Endothelial cell of umbilical vein (primary cell): ENCODE data around the gene FSTL4. TPM values are rescaled to one million over a fixed set of nuclear protein-coding genes. Genes with fewer than 3 reads are reported as not detected.

Experiments used
- BruUV-seq: library from RNA; stranded (reverse); fragments of 400-500 nt; replicated peaks from 2 replicates; lab custom pipeline; 2021; lab: Mats Ljungman, UMichigan
- CTCF ChIA-PET: fragments of 300-600, 350-600 bp; sonication (Branson Sonifier 250); formaldehyde crosslinking; loops from one replicate; lab custom pipeline; 2021; ENCODE audit warnings: antibody characterized with exemption, inconsistent platforms; lab: Charles Lee
- POLR2A ChIA-PET: fragments of 300-600, 350-600 bp; sonication (Branson Sonifier 250); formaldehyde crosslinking; loops from one replicate; lab custom pipeline; 2021; ENCODE audit warnings: antibody characterized with exemption, inconsistent platforms; lab: Charles Lee
- DNase-seq: peaks from one replicate; pipeline ENCODE4 v3.0.0-alpha.2; 2011; ENCODE audit warnings: low read depth, low spot score
- FAIRE-seq: peaks from 2 replicates; lab custom pipeline; 2011; peaks lifted over from hg19 to GRCh38; lab: Jason Lieb, UNC
- H2AFZ ChIP-seq: 2 replicates; pipeline ENCODE4 v1.6.0; 2012; ENCODE audit warnings: low read depth, low read length, control low read depth, inconsistent platforms
- H3K27ac ChIP-seq: 2 replicates; pipeline ENCODE4 v1.5.1; 2011; ENCODE audit warnings: low read depth, mild to moderate bottlenecking, control low read depth, low read length, moderate library complexity; ENCODE audit not compliant: insufficient read depth
- H3K27me3 ChIP-seq, 2 experiments: 2 replicates each; pipeline versions ENCODE4 v1.6.0 to v1.6.1; 2011; ENCODE audit warnings: low read length in 2 of 2, mixed read lengths in 1 of 2; ENCODE audit not compliant: control insufficient read depth in 2 of 2, insufficient read depth in 2 of 2
- H3K36me3 ChIP-seq, 2 experiments: 2 replicates in 1 of 2; 3 replicates in 1 of 2; pipeline ENCODE4 v1.5.1; 2011; ENCODE audit warnings: low read length in 2 of 2, mild to moderate bottlenecking in 1 of 2, moderate library complexity in 1 of 2; ENCODE audit not compliant: control insufficient read depth in 2 of 2, insufficient read depth in 2 of 2; ENCODE audit errors: extremely low read depth in 1 of 2
- H3K4me1 ChIP-seq: 3 replicates; pipeline ENCODE4 v1.5.1; 2011; ENCODE audit warnings: mild to moderate bottlenecking, low read length; ENCODE audit not compliant: control insufficient read depth, insufficient read depth; ENCODE audit errors: extremely low read depth
- H3K4me2 ChIP-seq: 2 replicates; pipeline ENCODE4 v1.6.1; 2011; ENCODE audit warnings: low read length, control low read depth, mixed read lengths; ENCODE audit not compliant: insufficient read depth
- H3K4me3 ChIP-seq, 3 experiments: fragments of 200-600 bp in 1 of 3; sonication (generic), shearing (Covaris generic) in 1 of 3; replicated peaks in 1 of 3; 2 replicates each; pipeline ENCODE4 v1.5.1; 2011 to 2016; ENCODE audit warnings: control low read depth in 3 of 3, low read length in 3 of 3, mild to moderate bottlenecking in 2 of 3, inconsistent platforms in 1 of 3, low read depth in 1 of 3, moderate library complexity in 1 of 3; ENCODE audit not compliant: insufficient read depth in 1 of 3
- H3K79me2 ChIP-seq: 2 replicates; pipeline ENCODE4 v1.6.0; 2012; ENCODE audit warnings: low read length, inconsistent platforms; ENCODE audit not compliant: control insufficient read depth, insufficient read depth
- H3K9ac ChIP-seq: replicated peaks from 2 replicates; pipeline ENCODE3; 2011; ENCODE audit warnings: low read length, control low read depth; ENCODE audit not compliant: insufficient read depth; ENCODE audit errors: extremely low read depth
- H3K9me1 ChIP-seq: replicated peaks from 3 replicates; pipeline ENCODE4 v1.6.0; 2011; ENCODE audit warnings: mild to moderate bottlenecking, low read length; ENCODE audit not compliant: control insufficient read depth, insufficient read depth; ENCODE audit errors: extremely low read depth
- H3K9me3 ChIP-seq: replicated peaks from 2 replicates; pipeline ENCODE4 v1.5.1; 2012; ENCODE audit warnings: low read length, inconsistent platforms; ENCODE audit not compliant: control insufficient read depth, insufficient read depth
- H4K20me1 ChIP-seq: replicated peaks from 2 replicates; pipeline ENCODE3; 2011; ENCODE audit warnings: mild to moderate bottlenecking, low read length; ENCODE audit not compliant: control insufficient read depth, insufficient read depth; ENCODE audit errors: extremely low read depth
- EZH2 ChIP-seq: IDR thresholded peaks from 2 replicates; pipeline ENCODE4 v1.6.1; 2012; ENCODE audit warnings: borderline replicate concordance, low read depth, mild to moderate bottlenecking, moderate library complexity, low read length, inconsistent platforms; ENCODE audit not compliant: severe bottlenecking
- FOS ChIP-seq: IDR thresholded peaks from 2 replicates; pipeline ENCODE4 v1.6.1; 2011; ENCODE audit warnings: mild to moderate bottlenecking, low read length, moderate library complexity, borderline replicate concordance; ENCODE audit not compliant: insufficient read depth
- GATA2 ChIP-seq: IDR thresholded peaks from 2 replicates; pipeline ENCODE4 v1.7.0; 2011; ENCODE audit warnings: low read depth, mild to moderate bottlenecking, moderate library complexity, mixed read lengths, low read length; ENCODE audit not compliant: insufficient read length, insufficient read depth
- JUN ChIP-seq: IDR thresholded peaks from 2 replicates; pipeline ENCODE4 v1.6.1; 2011; ENCODE audit warnings: borderline replicate concordance, low read depth; ENCODE audit not compliant: insufficient read length, insufficient read depth
- MYC ChIP-seq: IDR thresholded peaks from one replicate; pipeline ENCODE4 v1.6.1; 2011; ENCODE audit warnings: mild to moderate bottlenecking, low read depth, low read length
- POLR2A ChIP-seq: IDR thresholded peaks from 2 replicates; pipeline ENCODE4 v1.6.1; 2012; ENCODE audit warnings: low read depth, mild to moderate bottlenecking, control low read depth, low read length
- POLR2AphosphoS5 ChIP-seq: IDR thresholded peaks from 2 replicates; pipeline ENCODE4 v1.6.1; 2012; ENCODE audit warnings: low read depth, mild to moderate bottlenecking, control low read depth, low read length, moderate library complexity; ENCODE audit not compliant: insufficient read depth
- dilution Hi-C: fragments of 300-500 bp; cut with MboI; formaldehyde crosslinking; loops from one replicate; pipeline ENCODE4 v1.15.0; 2019; ENCODE audit warnings: low sequenced_read_pairs; ENCODE audit not compliant: extremely low pct_ligation_motif_present
- intact Hi-C: fragments of 100-400 bp; cut with micrococcal nuclease; formaldehyde crosslinking; loops from one replicate; pipeline ENCODE4 v1.10.0; 2022
- polyA plus RNA-seq, 4 experiments: library from polyadenylated mRNA; depleted of rRNA in 3 of 4; stranded (reverse) in 3 of 4; unstranded in 1 of 4; fragments of >200 nt; gene quantifications; 2 replicates each; pipeline versions ENCODE4 v1.2.1 to v1.2.3, GENCODE V29; 2011 to 2012; ENCODE audit warnings: missing spikeins in 1 of 4
- total RNA-seq: library from RNA; stranded (reverse); gene quantifications from 2 replicates; pipeline ENCODE4 v1.2.3, GENCODE V29; 2021
- TF ChIP-seq, protein P1 (sequence below), 2 donors: IDR thresholded peaks; 1 replicate in 1 of 2; 2 replicates in 1 of 2; pipeline ENCODE4 v1.5.1; 2011; ENCODE audit warnings: low read length in 2 of 2, mild to moderate bottlenecking in 2 of 2, moderate library complexity in 2 of 2, control low read depth in 1 of 2, inconsistent platforms in 1 of 2, low read depth in 1 of 2; ENCODE audit not compliant: insufficient read depth in 1 of 2; ENCODE audit errors: extremely low read depth in 1 of 2
- TF ChIP-seq, protein P2 (sequence below): IDR thresholded peaks from 2 replicates; pipeline ENCODE4 v1.6.1; 2011; ENCODE audit not compliant: insufficient read depth, insufficient read length

Gene FSTL4
- total and polyA plus RNA-seq, 2 donors (not counting 3 experiments of a cell fraction or from before 2014, with no cell fraction given) = 0.18 TPM; not detected in 1

DNA sequence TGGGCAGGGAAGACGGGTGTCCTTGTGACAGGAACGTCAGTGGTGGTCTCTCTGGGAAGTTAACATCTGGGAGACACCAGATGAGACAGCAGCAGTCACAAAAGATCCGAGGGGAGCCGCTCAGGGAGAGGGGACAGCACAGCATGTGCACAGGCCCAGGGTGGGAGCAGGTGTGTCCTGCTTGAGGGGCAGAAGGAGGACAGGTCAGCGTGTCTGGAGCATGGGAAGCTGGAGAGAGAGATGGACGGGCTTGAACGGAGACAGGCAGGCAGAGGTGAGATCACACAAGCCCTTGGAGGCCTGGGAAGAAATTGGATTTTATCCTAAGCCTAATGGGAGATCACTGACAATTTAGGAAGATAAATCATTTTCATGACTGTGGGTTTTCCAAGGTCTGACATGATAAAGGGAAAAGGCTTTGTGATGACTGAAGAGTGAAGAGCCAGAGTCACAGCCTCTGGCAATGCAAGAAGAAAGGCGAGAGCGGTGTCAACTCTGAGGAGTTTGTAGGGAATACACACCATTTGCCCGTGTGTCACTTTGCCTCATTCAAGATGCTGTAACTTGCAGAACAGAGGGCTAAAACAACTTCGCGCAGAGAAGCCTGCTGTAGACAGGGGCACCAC lies 88.3 kb downstream of the FSTL4 start:
- POLR2A ChIA-PET = no interaction called here
- FAIRE-seq = no peak
- dilution Hi-C loops = no loop called here

More for the DNA sequence above, 88.3 kb downstream of the FSTL4 start:
- no peak overlapping the region for H2AFZ ChIP-seq
- no peaks in the 10 kb centered on the region for H4K20me1 ChIP-seq
- H3K27ac ChIP-seq = no peak overlapping the region
- intact Hi-C loops = no loop called here
- H3K9me3 ChIP-seq = no peaks in the 10 kb centered on the region
- H3K4me2 ChIP-seq = no peak overlapping the region
- peaks cover 0 to 3% of the 10 kb centered on the region in 2 experiments for H3K27me3 ChIP-seq
- H3K36me3 ChIP-seq = no peaks in the 10 kb centered on the region
- no peak overlapping the region for H3K4me3 ChIP-seq
- H3K9ac ChIP-seq = no peak overlapping the region
- CTCF ChIA-PET = interaction anchor here (2.0 kb wide), 1 partner anchor 101 kb away, joined by 8 read pairs; no protein-coding TSS in a partner anchor
- no peaks in the 10 kb centered on the region for H3K4me1 ChIP-seq
- no TSS peak for BruUV-seq
- TF ChIP-seq GATA2 = no peak
- no peak for TF ChIP-seq MYC
- TF ChIP-seq JUN = no peak
- TF ChIP-seq POLR2A = no peak
- TF ChIP-seq POLR2AphosphoS5 = no peak
- TF ChIP-seq, protein P1, sequence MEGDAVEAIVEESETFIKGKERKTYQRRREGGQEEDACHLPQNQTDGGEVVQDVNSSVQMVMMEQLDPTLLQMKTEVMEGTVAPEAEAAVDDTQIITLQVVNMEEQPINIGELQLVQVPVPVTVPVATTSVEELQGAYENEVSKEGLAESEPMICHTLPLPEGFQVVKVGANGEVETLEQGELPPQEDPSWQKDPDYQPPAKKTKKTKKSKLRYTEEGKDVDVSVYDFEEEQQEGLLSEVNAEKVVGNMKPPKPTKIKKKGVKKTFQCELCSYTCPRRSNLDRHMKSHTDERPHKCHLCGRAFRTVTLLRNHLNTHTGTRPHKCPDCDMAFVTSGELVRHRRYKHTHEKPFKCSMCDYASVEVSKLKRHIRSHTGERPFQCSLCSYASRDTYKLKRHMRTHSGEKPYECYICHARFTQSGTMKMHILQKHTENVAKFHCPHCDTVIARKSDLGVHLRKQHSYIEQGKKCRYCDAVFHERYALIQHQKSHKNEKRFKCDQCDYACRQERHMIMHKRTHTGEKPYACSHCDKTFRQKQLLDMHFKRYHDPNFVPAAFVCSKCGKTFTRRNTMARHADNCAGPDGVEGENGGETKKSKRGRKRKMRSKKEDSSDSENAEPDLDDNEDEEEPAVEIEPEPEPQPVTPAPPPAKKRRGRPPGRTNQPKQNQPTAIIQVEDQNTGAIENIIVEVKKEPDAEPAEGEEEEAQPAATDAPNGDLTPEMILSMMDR (IDR thresholded peaks at IDR 0.05; ENCODE audit: extremely low read depth in 1 of 2, insufficient read depth in 1 of 2, low read depth in 1 of 2, low read length in 2 of 2) = no peak
- TF ChIP-seq, protein P2, sequence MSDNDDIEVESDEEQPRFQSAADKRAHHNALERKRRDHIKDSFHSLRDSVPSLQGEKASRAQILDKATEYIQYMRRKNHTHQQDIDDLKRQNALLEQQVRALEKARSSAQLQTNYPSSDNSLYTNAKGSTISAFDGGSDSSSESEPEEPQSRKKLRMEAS = no peak
- no peak for TF ChIP-seq EZH2
- TF ChIP-seq FOS = no peak
- no peaks in the 10 kb centered on the region for H3K9me1 ChIP-seq
- no peaks in the 10 kb centered on the region for H3K79me2 ChIP-seq
- no peak for DNase-seq
